Measurements from ENCODE around the gene RILPL2. TPM values are rescaled to one million over a fixed set of nuclear protein-coding genes. Genes with fewer than 3 reads are reported as not detected.
"Not testable (repeated sequence)": the region's sequence is repeated elsewhere in the genome, so short reads cannot be mapped to it uniquely, and the experiment has no call there.

RILPL2 gene
- total RNA-seq, 1 experiment from 2014 or later = 3.6 TPM

- BruUV-seq (replicated peaks) = no TSS peak
- POLR2A ChIA-PET (ENCODE audit: unreplicated experiment) = no interaction called here
- DNase-seq = no peak
- intact Hi-C loops (cut with micrococcal nuclease; ENCODE audit: unreplicated experiment) = no loop called here
- H3K27me3 ChIP-seq (ENCODE audit: insufficient read depth, low read depth) = no peaks in the 10 kb centered on the region
- TF ChIP-seq CTCF (conservative IDR thresholded peaks at IDR 0.05) = no peak
- TF ChIP-seq EZH2 (IDR thresholded peaks at IDR 0.05; ENCODE audit: low read depth) = no peak
- no peaks in the 10 kb centered on the region; the same call in 1 of the 2 replicates for H3F3A ChIP-seq (ENCODE audit: insufficient read depth, low read depth)
- 0 out of 2 replicates have a peak, but pooled peaks cover 5% of the 10 kb centered on the region for H4K20me1 ChIP-seq (ENCODE audit: insufficient read depth)
- no peak overlapping the region for H3K4me3 ChIP-seq
- no peaks in the 10 kb centered on the region for H3K9me3 ChIP-seq (ENCODE audit: insufficient read depth, low read depth)
- no peaks in the 10 kb centered on the region for H3K9me2 ChIP-seq (ENCODE audit: insufficient read depth)
- H3K4me1 ChIP-seq (replicated peaks; ENCODE audit: insufficient read depth) = no peaks in the 10 kb centered on the region
- H3K36me3 ChIP-seq (ENCODE audit: low read depth) = 0 out of 2 replicates have a peak, but pooled peaks cover 5% of the 10 kb centered on the region
- H2AFZ ChIP-seq = no peak overlapping the region
- CTCF ChIA-PET = no interaction called here
- H3K79me2 ChIP-seq (ENCODE audit: low read depth) = peaks cover 15% of the 10 kb centered on the region
- H3K27ac ChIP-seq = no peak overlapping the region
- no peak overlapping the region for H3K4me2 ChIP-seq
These were observed 28.6 kb upstream of the RILPL2 start for GRCh38 chr12:123465084-123465483.

- DNase-seq; H3K9me3 ChIP-seq (ENCODE audit: insufficient read depth, low read depth); POLR2A ChIA-PET (ENCODE audit: unreplicated experiment); H3F3A ChIP-seq (ENCODE audit: insufficient read depth, low read depth); CTCF ChIA-PET; H2AFZ ChIP-seq; intact Hi-C loops (cut with micrococcal nuclease; ENCODE audit: unreplicated experiment); H3K4me1 ChIP-seq (replicated peaks; ENCODE audit: insufficient read depth); H3K36me3 ChIP-seq (ENCODE audit: low read depth); H3K27me3 ChIP-seq (ENCODE audit: insufficient read depth, low read depth); H4K20me1 ChIP-seq (ENCODE audit: insufficient read depth); H3K4me3 ChIP-seq; H3K9me2 ChIP-seq (ENCODE audit: insufficient read depth); H3K27ac ChIP-seq; BruUV-seq (replicated peaks); H3K4me2 ChIP-seq: not testable (repeated sequence)
- H3K79me2 ChIP-seq (ENCODE audit: low read depth) = peaks cover 31% of the 10 kb centered on the region
These were observed 26.7 kb upstream of the RILPL2 start for GRCh38 chr12:123463174-123463573.

- H3K27me3 ChIP-seq (ENCODE audit: insufficient read depth, low read depth) = no peaks in the 10 kb centered on the region
- no peaks in the 10 kb centered on the region for H4K20me1 ChIP-seq (ENCODE audit: insufficient read depth)
- H3K27ac ChIP-seq = peak within 1 kb of the TSS; percentile 99
- intact Hi-C loops (cut with micrococcal nuclease; ENCODE audit: unreplicated experiment) = loop anchor here (5.0 kb wide), 1 partner anchor 124 kb away; the partner anchor contains the start of gene TMED2
- H3K4me1 ChIP-seq (replicated peaks; ENCODE audit: insufficient read depth) = 0 out of 2 replicates have a peak, but pooled peaks cover 6% of the 10 kb centered on the region
- H3K36me3 ChIP-seq (ENCODE audit: low read depth) = no peaks in the 10 kb centered on the region
- no peaks in the 10 kb centered on the region for H3K9me2 ChIP-seq (ENCODE audit: insufficient read depth)
- BruUV-seq (replicated peaks) = TSS peak; percentile 95
- peaks cover 25% of the 10 kb centered on the region for H3K79me2 ChIP-seq (ENCODE audit: low read depth)
- H3K4me3 ChIP-seq = peak within 1 kb of the TSS; percentile 89
- CTCF ChIA-PET = no interaction called here
- TF ChIP-seq EZH2 (IDR thresholded peaks at IDR 0.05; ENCODE audit: low read depth) = no peak
- TF ChIP-seq CTCF (conservative IDR thresholded peaks at IDR 0.05) = no peak
- peak within 1 kb of the TSS; percentile 90 for H3K4me2 ChIP-seq
- H3K9me3 ChIP-seq (ENCODE audit: insufficient read depth, low read depth) = no peaks in the 10 kb centered on the region
- H3F3A ChIP-seq (ENCODE audit: insufficient read depth, low read depth) = peaks cover 18% of the 10 kb centered on the region; the same call in 1 of the 2 replicates
- peak within 1 kb of the TSS; percentile 96 for H2AFZ ChIP-seq
- POLR2A ChIA-PET (ENCODE audit: unreplicated experiment) = no interaction called here
- DNase-seq = peak; percentile 56 to 78
These were observed 21.7 kb upstream of the RILPL2 start, which contains the start of gene SNRNP35 for GRCh38 chr12:123457980-123458779. TSS of gene SNRNP35 (plus strand) at chr12:123458139. CDS start at chr12:123465541, 7,402 bp downstream.
